T-helper 1 cell (primary cell): ENCODE data around the gene USP20.

ENCODE experiments used
- DNase-seq, 5 donors: peaks; one replicate each; pipeline ENCODE4 v3.0.0-alpha.2; 2012 to 2020

USP20 gene

GRCh38 chr9:129875687-129876395 lies 40.6 kb downstream of the USP20 start:
- no peak for DNase-seq

- no peak for DNase-seq
These were observed 41.6 kb downstream of the USP20 start for GRCh38 chr9:129876815-129877214.

- no peak for DNase-seq
These were observed 43.0 kb downstream of the USP20 start for GRCh38 chr9:129878291-129878690.

GRCh38 chr9:129879103-129879699 lies 43.9 kb downstream of the USP20 start:
- DNase-seq = no peak

GRCh38 chr9:129879991-129880653 lies 44.9 kb downstream of the USP20 start:
- no peak for DNase-seq

- no peak for DNase-seq
These were observed 45.6 kb downstream of the USP20 start for GRCh38 chr9:129880654-129881546.

- DNase-seq = no peak
These were observed 46.5 kb downstream of the USP20 start for GRCh38 chr9:129881547-129882324.

GRCh38 chr9:129884220-129885017 lies 49.2 kb downstream of the USP20 start:
- peak; percentile 91 to 97 (median 94) for DNase-seq

- DNase-seq = peak in 1 of 5 donors; percentile 71
These were observed 49.9 kb downstream of the USP20 start for GRCh38 chr9:129885018-129885669.

GRCh38 chr9:129885670-129886106 lies 50.4 kb downstream of the USP20 start:
- DNase-seq = peak; percentile 73 to 92 (median 81)

- DNase-seq = peak; percentile 44 to 86 (median 63)
These were observed 51.2 kb downstream of the USP20 start for GRCh38 chr9:129886226-129887174.

GRCh38 chr9:129887334-129888292 lies 52.4 kb downstream of the USP20 start:
- DNase-seq = peak; percentile 47 to 87 (median 66)

- peak; percentile 74 to 99 (median 83) for DNase-seq
These were observed 53.2 kb downstream of the USP20 start for GRCh38 chr9:129888293-129889121.

GRCh38 chr9:129889122-129889940 lies 54.1 kb downstream of the USP20 start:
- peak in 3 of 5 donors; percentile 40 to 66 (median 42) for DNase-seq

- DNase-seq = peak; percentile 42 to 90 (median 57)
These were observed 54.9 kb downstream of the USP20 start for GRCh38 chr9:129889941-129890717.
